HepG2 (cell line): Measurements from ENCODE around the gene SMPD1. TPM values are rescaled to one million over a fixed set of nuclear protein-coding genes. Genes with fewer than 3 reads are reported as not detected.

Experiments used
- ATAC-seq: fragments of 200-7000 bp; cut with Tn5 transposase; 3 replicates; pipeline ENCODE4 v1.9.1; 2020; ENCODE audit warnings: mild to moderate bottlenecking, moderate library complexity
- BruUV-seq: library from RNA; stranded (reverse); fragments of 400-500 nt; replicated peaks from 2 replicates; lab custom pipeline; 2021; lab: Mats Ljungman, UMichigan
- CTCF ChIA-PET: fragments of 300-600 bp; formaldehyde crosslinking; extraction: SDS; loops from one replicate; lab custom pipeline; 2021; ENCODE audit warnings: low total read pairs, inconsistent platforms, low intra/inter-chr PET ratio; lab: Yijun Ruan, JAX
- POLR2A ChIA-PET: fragments of 350-600 bp; sonication (Branson Sonifier 250); formaldehyde crosslinking; loops from one replicate; lab custom pipeline; 2020; ENCODE audit warnings: antibody characterized with exemption, inconsistent platforms; lab: Yijun Ruan, JAX
- DNase-seq: peaks from one replicate; pipeline ENCODE4 v3.0.0-alpha.2; 2015; ENCODE audit warnings: low spot score
- FAIRE-seq: peaks from 3 replicates; lab custom pipeline; 2011; peaks lifted over from hg19 to GRCh38; lab: Jason Lieb, UNC
- H2AFZ ChIP-seq: one replicate; pipeline ENCODE4 v1.6.1; 2011; ENCODE audit warnings: low read length, inconsistent platforms
- H3K27ac ChIP-seq: fragments of 300-600 bp; 3 replicates; pipeline ENCODE4 v1.8.0; 2011; ENCODE audit warnings: mixed run types, mild to moderate bottlenecking, mixed read lengths, low read length, inconsistent platforms; ENCODE audit not compliant: insufficient read depth; ENCODE audit errors: extremely low read length
- H3K27me3 ChIP-seq, 2 experiments: fragments of 200-600 bp in 1 of 2; 2 replicates in 1 of 2; 3 replicates in 1 of 2; pipeline versions ENCODE4 v1.6.0 to v1.8.0; 2011; ENCODE audit warnings: low read length in 2 of 2, mild to moderate bottlenecking in 2 of 2, moderate library complexity in 2 of 2, inconsistent platforms in 1 of 2; ENCODE audit not compliant: insufficient read depth in 2 of 2, control insufficient read depth in 1 of 2
- H3K36me3 ChIP-seq, 2 experiments: fragments of 200-600 bp in 1 of 2; replicated peaks in 1 of 2; 2 replicates in 1 of 2; 3 replicates in 1 of 2; pipeline versions ENCODE4 v1.5.1 to v1.8.0; 2011; ENCODE audit warnings: low read length in 2 of 2, inconsistent platforms in 1 of 2; ENCODE audit not compliant: insufficient read depth in 2 of 2, control insufficient read depth in 1 of 2
- H3K4me1 ChIP-seq: 2 replicates; pipeline ENCODE4 v1.5.1; 2012; ENCODE audit warnings: low read length, inconsistent platforms; ENCODE audit not compliant: insufficient read depth
- H3K4me2 ChIP-seq: 2 replicates; pipeline ENCODE4 v1.6.0; 2011; ENCODE audit warnings: low read depth, low read length, inconsistent platforms
- H3K4me3 ChIP-seq, 3 experiments: fragments of 200-600 bp in 1 of 3; sonication (generic), shearing (Covaris generic) in 1 of 3; replicated peaks in 1 of 3; 2 replicates each; pipeline ENCODE4 v1.5.1; 2011 to 2016; ENCODE audit warnings: low read length in 3 of 3, inconsistent platforms in 2 of 3, low read depth in 2 of 3, mild to moderate bottlenecking in 2 of 3, control low read depth in 1 of 3, mixed read lengths in 1 of 3; ENCODE audit not compliant: insufficient read depth in 1 of 3
- H3K79me2 ChIP-seq: one replicate; pipeline ENCODE4 v1.6.1; 2011; ENCODE audit warnings: low read length, inconsistent platforms; ENCODE audit not compliant: insufficient read depth
- H3K9ac ChIP-seq: 2 replicates; pipeline ENCODE4 v1.6.0; 2011; ENCODE audit warnings: mild to moderate bottlenecking, low read depth, low read length, inconsistent platforms; ENCODE audit not compliant: insufficient read depth
- H3K9me3 ChIP-seq: 2 replicates; pipeline ENCODE4 v1.5.1; 2012; ENCODE audit warnings: mild to moderate bottlenecking, low read length
- H4K20me1 ChIP-seq: 2 replicates; pipeline ENCODE4 v1.6.0; 2011; ENCODE audit warnings: inconsistent platforms, mild to moderate bottlenecking, low read length, moderate library complexity; ENCODE audit not compliant: insufficient read depth
- ERF ChIP-seq: IDR thresholded peaks from 2 replicates; pipeline ENCODE4 v1.6.1; 2018; ENCODE audit warnings: missing biosample characterization, missing genetic modification reagents
- HOXA7 ChIP-seq: sonication (generic); formaldehyde crosslinking; IDR thresholded peaks from 2 replicates; pipeline ENCODE4 v1.8.1; 2022; ENCODE audit warnings: mild to moderate bottlenecking, missing genetic modification reagents, moderate library complexity
- MIER3 ChIP-seq: IDR thresholded peaks from 2 replicates; pipeline ENCODE4 v1.6.1; 2016; ENCODE audit warnings: missing compliant biosample characterization, borderline replicate concordance
- MTERF4 ChIP-seq: sonication (generic); formaldehyde crosslinking; IDR thresholded peaks from 2 replicates; pipeline ENCODE4 v1.8.0; 2023; ENCODE audit warnings: mild to moderate bottlenecking, missing genetic modification reagents
- NFIB ChIP-seq: sonication (generic); formaldehyde crosslinking; IDR thresholded peaks from 2 replicates; pipeline ENCODE4 v1.9.0; 2021; ENCODE audit warnings: missing genetic modification reagents, mild to moderate bottlenecking, borderline replicate concordance
- PHF20 ChIP-seq: sonication (generic); formaldehyde crosslinking; IDR thresholded peaks from 2 replicates; pipeline ENCODE4 v1.5.0; 2020; ENCODE audit warnings: mild to moderate bottlenecking, missing genetic modification reagents
- SAP130 ChIP-seq: IDR thresholded peaks from 2 replicates; pipeline ENCODE4 v1.6.1; 2016; ENCODE audit warnings: low read depth
- SIN3A ChIP-seq: IDR thresholded peaks from 2 replicates; pipeline ENCODE4 v1.6.1; 2011; ENCODE audit warnings: low read depth, mild to moderate bottlenecking, control low read depth, low read length, borderline replicate concordance
- SNAPC5 ChIP-seq: sonication (generic); formaldehyde crosslinking; IDR thresholded peaks from 2 replicates; pipeline ENCODE4 v1.8.1; 2023; ENCODE audit warnings: mild to moderate bottlenecking, missing genetic modification reagents, borderline replicate concordance
- THAP8 ChIP-seq: sonication (generic); formaldehyde crosslinking; IDR thresholded peaks from 2 replicates; pipeline ENCODE4 v1.5.1; 2020; ENCODE audit warnings: missing genetic modification reagents, mild to moderate bottlenecking, borderline replicate concordance
- XBP1 ChIP-seq: sonication (generic); formaldehyde crosslinking; IDR thresholded peaks from 2 replicates; pipeline ENCODE4 v1.5.0; 2020; ENCODE audit warnings: missing genetic modification reagents
- YEATS2 ChIP-seq: sonication (generic); formaldehyde crosslinking; IDR thresholded peaks from 2 replicates; pipeline ENCODE4 v1.4.0; 2020; ENCODE audit warnings: missing genetic modification reagents, borderline replicate concordance
- ZNF143 ChIP-seq: sonication (generic); formaldehyde crosslinking; IDR thresholded peaks from 2 replicates; pipeline ENCODE4 v1.4.0; 2020; ENCODE audit warnings: missing genetic modification reagents
- ZNF253 ChIP-seq: sonication (generic); formaldehyde crosslinking; IDR thresholded peaks from 2 replicates; pipeline ENCODE4 v1.8.0; 2022; ENCODE audit warnings: mild to moderate bottlenecking, missing genetic modification reagents, borderline replicate concordance
- ZNF772 ChIP-seq: sonication (generic); formaldehyde crosslinking; IDR thresholded peaks from 2 replicates; pipeline ENCODE4 v1.5.0; 2020; ENCODE audit warnings: mild to moderate bottlenecking, missing genetic modification reagents
- ZNF792 ChIP-seq: IDR thresholded peaks from 2 replicates; pipeline ENCODE4 v1.6.1; 2016
- ZSCAN25 ChIP-seq: sonication (generic); formaldehyde crosslinking; IDR thresholded peaks from 2 replicates; pipeline ENCODE4 v1.8.0; 2022; ENCODE audit warnings: mild to moderate bottlenecking, missing genetic modification reagents
- WGBS: methylation state at CpG from one replicate; pipeline ENCODE4 v1.1.6; 2017; ENCODE audit warnings: low lambda C conversion rate; 5-methylcytosine and 5-hydroxymethylcytosine counted together
- in situ Hi-C: cut with HindIII; loops from 2 replicates; pipeline ENCODE4 v1.10.0; 2017; ENCODE audit warnings: low pct_unique_long_range_greater_than_20kb; ENCODE audit not compliant: extremely low pct_ligation_motif_present
- intact Hi-C: fragments of 100-400 bp; cut with micrococcal nuclease; formaldehyde crosslinking; loops from one replicate; pipeline ENCODE4 v1.10.0; 2022; ENCODE audit not compliant: unreplicated experiment
- polyA plus RNA-seq, 8 experiments: library from polyadenylated mRNA; depleted of rRNA in 3 of 8; stranded (reverse) in 7 of 8; unstranded in 1 of 8; fragments of >200 nt; fragmentation: Illumina TruSeq in 4 of 8; extraction: Trizol in 4 of 8; gene quantifications; 2 replicates each; pipeline versions ENCODE4 v1.2.1 to v1.2.3, GENCODE V29; 2011 to 2016; ENCODE audit warnings: low read depth in 4 of 8, missing spikeins in 1 of 8, mixed read lengths in 1 of 8; ENCODE audit not compliant: insufficient read depth in 1 of 8
- total RNA-seq, 5 experiments: library from RNA; depleted of rRNA; stranded (reverse); fragments of >200 nt; fragmentation: Illumina TruSeq; extraction: Trizol; gene quantifications; 2 replicates each; pipeline ENCODE4 v1.2.3, GENCODE V29; 2016; ENCODE audit warnings: low read depth in 1 of 5
- TF ChIP-seq, protein P1 (sequence below): sonication (generic); formaldehyde crosslinking; conservative IDR thresholded peaks from 2 replicates; pipeline ENCODE4 v1.4.0; 2020; ENCODE audit warnings: missing genetic modification reagents
- TF ChIP-seq, protein P2 (sequence below): sonication (generic); formaldehyde crosslinking; IDR thresholded peaks from 2 replicates; pipeline ENCODE4 v1.4.0; 2020; ENCODE audit warnings: missing genetic modification reagents
- TF ChIP-seq, protein P3 (sequence below): sonication (generic); formaldehyde crosslinking; IDR thresholded peaks from 2 replicates; pipeline ENCODE4 v1.4.0; 2020; ENCODE audit warnings: mild to moderate bottlenecking, missing genetic modification reagents

SMPD1 gene
- total and polyA plus RNA-seq, 2 of the 13 experiments (the other 11 are each of a cell fraction or from before 2014, with no cell fraction given) = 6.3 to 8.4 TPM

DNA sequence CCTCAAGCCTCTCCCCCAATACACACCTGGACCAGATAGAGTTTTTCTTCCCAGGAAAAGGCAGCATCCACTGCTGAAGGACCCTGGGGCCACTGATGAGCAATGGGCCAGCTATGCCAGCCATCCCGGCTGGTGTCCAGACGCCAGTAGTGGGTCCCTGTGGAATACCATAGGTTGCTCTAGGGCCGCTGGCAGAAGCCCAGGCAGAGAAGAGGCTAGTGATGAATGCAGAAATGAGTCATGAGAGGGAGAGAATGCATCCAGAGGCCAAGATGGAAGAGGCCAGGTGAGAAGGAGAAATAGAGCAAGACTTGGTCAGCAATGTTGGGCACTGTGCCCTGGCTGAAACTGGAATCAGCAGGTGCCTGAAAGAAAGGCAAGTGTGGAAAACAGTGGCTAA lies 41.6 kb downstream of the SMPD1 start:
- POLR2A ChIA-PET = no interaction called here
- no peak overlapping the region for H3K27ac ChIP-seq
- no peaks in the 10 kb centered on the region for H3K9me3 ChIP-seq
- no peaks in the 10 kb centered on the region for H3K27me3 ChIP-seq
- H3K4me1 ChIP-seq = 0 out of 2 replicates have a peak, but pooled peaks cover 4% of the 10 kb centered on the region
- no peak overlapping the region for H3K4me3 ChIP-seq
- no peak for TF ChIP-seq ZNF772 (CRISPR knock-in tag)
- TF ChIP-seq THAP8 (CRISPR knock-in tag) = no peak
- TF ChIP-seq ZSCAN25 (CRISPR knock-in tag) = no peak
- TF ChIP-seq ZNF143 (CRISPR knock-in tag) = no peak
- no peak for TF ChIP-seq ERF (CRISPR knock-in tag)
- no peak for TF ChIP-seq PHF20
- TF ChIP-seq SAP130 (CRISPR knock-in tag) = no peak
- no peak for TF ChIP-seq ZNF792 (CRISPR knock-in tag)
- TF ChIP-seq HOXA7 = no peak
- no peak for TF ChIP-seq XBP1 (CRISPR knock-in tag)
- TF ChIP-seq, protein P1, sequence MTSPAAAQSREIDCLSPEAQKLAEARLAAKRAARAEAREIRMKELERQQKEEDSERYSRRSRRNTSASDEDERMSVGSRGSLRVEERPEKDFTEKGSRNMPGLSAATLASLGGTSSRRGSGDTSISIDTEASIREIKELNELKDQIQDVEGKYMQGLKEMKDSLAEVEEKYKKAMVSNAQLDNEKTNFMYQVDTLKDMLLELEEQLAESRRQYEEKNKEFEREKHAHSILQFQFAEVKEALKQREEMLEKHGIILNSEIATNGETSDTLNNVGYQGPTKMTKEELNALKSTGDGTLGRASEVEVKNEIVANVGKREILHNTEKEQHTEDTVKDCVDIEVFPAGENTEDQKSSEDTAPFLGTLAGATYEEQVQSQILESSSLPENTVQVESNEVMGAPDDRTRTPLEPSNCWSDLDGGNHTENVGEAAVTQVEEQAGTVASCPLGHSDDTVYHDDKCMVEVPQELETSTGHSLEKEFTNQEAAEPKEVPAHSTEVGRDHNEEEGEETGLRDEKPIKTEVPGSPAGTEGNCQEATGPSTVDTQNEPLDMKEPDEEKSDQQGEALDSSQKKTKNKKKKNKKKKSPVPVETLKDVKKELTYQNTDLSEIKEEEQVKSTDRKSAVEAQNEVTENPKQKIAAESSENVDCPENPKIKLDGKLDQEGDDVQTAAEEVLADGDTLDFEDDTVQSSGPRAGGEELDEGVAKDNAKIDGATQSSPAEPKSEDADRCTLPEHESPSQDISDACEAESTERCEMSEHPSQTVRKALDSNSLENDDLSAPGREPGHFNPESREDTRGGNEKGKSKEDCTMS (CRISPR knock-in tag) = no peak
- TF ChIP-seq, protein P2, sequence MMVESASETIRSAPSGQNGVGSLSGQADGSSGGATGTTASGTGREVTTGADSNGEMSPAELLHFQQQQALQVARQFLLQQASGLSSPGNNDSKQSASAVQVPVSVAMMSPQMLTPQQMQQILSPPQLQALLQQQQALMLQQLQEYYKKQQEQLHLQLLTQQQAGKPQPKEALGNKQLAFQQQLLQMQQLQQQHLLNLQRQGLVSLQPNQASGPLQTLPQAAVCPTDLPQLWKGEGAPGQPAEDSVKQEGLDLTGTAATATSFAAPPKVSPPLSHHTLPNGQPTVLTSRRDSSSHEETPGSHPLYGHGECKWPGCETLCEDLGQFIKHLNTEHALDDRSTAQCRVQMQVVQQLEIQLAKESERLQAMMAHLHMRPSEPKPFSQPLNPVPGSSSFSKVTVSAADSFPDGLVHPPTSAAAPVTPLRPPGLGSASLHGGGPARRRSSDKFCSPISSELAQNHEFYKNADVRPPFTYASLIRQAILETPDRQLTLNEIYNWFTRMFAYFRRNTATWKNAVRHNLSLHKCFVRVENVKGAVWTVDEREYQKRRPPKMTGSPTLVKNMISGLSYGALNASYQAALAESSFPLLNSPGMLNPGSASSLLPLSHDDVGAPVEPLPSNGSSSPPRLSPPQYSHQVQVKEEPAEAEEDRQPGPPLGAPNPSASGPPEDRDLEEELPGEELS (CRISPR knock-in tag) = no peak
- TF ChIP-seq MIER3 (CRISPR knock-in tag) = no peak
- no peak for TF ChIP-seq SNAPC5 (CRISPR knock-in tag)
- no peak for TF ChIP-seq ZNF253
- TF ChIP-seq MTERF4 (CRISPR knock-in tag) = no peak
- TF ChIP-seq, protein P3, sequence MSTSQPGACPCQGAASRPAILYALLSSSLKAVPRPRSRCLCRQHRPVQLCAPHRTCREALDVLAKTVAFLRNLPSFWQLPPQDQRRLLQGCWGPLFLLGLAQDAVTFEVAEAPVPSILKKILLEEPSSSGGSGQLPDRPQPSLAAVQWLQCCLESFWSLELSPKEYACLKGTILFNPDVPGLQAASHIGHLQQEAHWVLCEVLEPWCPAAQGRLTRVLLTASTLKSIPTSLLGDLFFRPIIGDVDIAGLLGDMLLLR (CRISPR knock-in tag) = no peak
- TF ChIP-seq SIN3A = no peak
- TF ChIP-seq YEATS2 (CRISPR knock-in tag) = no peak
- TF ChIP-seq NFIB (CRISPR knock-in tag) = no peak
- in situ Hi-C loops (no loop called here), intact Hi-C loops (no loop called here)
- no peaks in the 10 kb centered on the region for H3K36me3 ChIP-seq
- no peak overlapping the region for H3K9ac ChIP-seq
- no peaks in the 10 kb centered on the region for H4K20me1 ChIP-seq
- 90% methylated on average over 3 of the region's 3 CpGs for WGBS
- H3K79me2 ChIP-seq = no peaks in the 10 kb centered on the region
- H3K4me2 ChIP-seq = no peak overlapping the region
- DNase-seq (no peak), FAIRE-seq (no peak), ATAC-seq (no peak)
- BruUV-seq = no TSS peak
- CTCF ChIA-PET = no interaction called here
- no peak overlapping the region for H2AFZ ChIP-seq
